Thymus (tissue), 14 donors: ENCODE results near the gene INTS1. TPM values are rescaled to one million over a fixed set of nuclear protein-coding genes. Genes with fewer than 3 reads are reported as not detected.

Source experiments
- DNase-seq, 9 donors: peaks; one replicate each; pipeline ENCODE4 v3.0.0-alpha.2; 2013; ENCODE audit warnings: low spot score in 9 of 9, low read depth in 6 of 9, missing footprints in 1 of 9
- H3K27ac ChIP-seq, 2 donors: one replicate each; pipeline ENCODE4 v1.5.1; 2013; ENCODE audit warnings: control low read depth in 1 of 2, low read depth in 1 of 2, low read length in 1 of 2, mild to moderate bottlenecking in 1 of 2, moderate library complexity in 1 of 2
- H3K27me3 ChIP-seq, 2 donors: one replicate each; pipeline ENCODE4 v1.5.1; 2013; ENCODE audit warnings: low read length in 1 of 2; ENCODE audit not compliant: control insufficient read depth in 2 of 2, insufficient read depth in 1 of 2
- H3K36me3 ChIP-seq, 2 donors: one replicate each; pipeline ENCODE4 v1.5.1; 2013; ENCODE audit warnings: low read length in 1 of 2, mild to moderate bottlenecking in 1 of 2, moderate library complexity in 1 of 2; ENCODE audit not compliant: control insufficient read depth in 2 of 2, insufficient read depth in 2 of 2
- H3K4me1 ChIP-seq, 2 donors: one replicate each; pipeline ENCODE4 v1.5.1; 2013; ENCODE audit warnings: low read length in 2 of 2; ENCODE audit not compliant: control insufficient read depth in 2 of 2, insufficient read depth in 2 of 2
- H3K4me3 ChIP-seq, 2 donors: one replicate each; pipeline ENCODE4 v1.5.1; 2013; ENCODE audit warnings: low read length in 2 of 2, control low read depth in 1 of 2, mild to moderate bottlenecking in 1 of 2
- H3K9me3 ChIP-seq, 2 donors: one replicate each; pipeline ENCODE4 v1.5.1; 2013; ENCODE audit warnings: low read length in 1 of 2, mild to moderate bottlenecking in 1 of 2; ENCODE audit not compliant: control insufficient read depth in 2 of 2, insufficient read depth in 1 of 2
- WGBS: extraction: QIAGEN DNeasy Blood & Tissue Kit; methylation state at CpG from one replicate; pipeline ENCODE4 v1.1.7; 2013; 5-methylcytosine and 5-hydroxymethylcytosine counted together
- long read RNA-seq, 10 donors: transcript quantifications; one replicate each; lab custom pipeline, GENCODE V29; 2026
- polyA plus RNA-seq: library from polyadenylated mRNA; stranded (reverse); fragments of 200-250 nt; gene quantifications from one replicate; pipeline ENCODE4 v1.2.3, GENCODE V29; 2013
- total RNA-seq: library from RNA; stranded (reverse); fragments of 120-200 nt; gene quantifications from one replicate; pipeline ENCODE4 v1.2.4, GENCODE V29; 2013
- donor health status: healthy.

The INTS1 gene
- 19.6 TPM for total RNA-seq
- polyA plus RNA-seq: 287 TPM
- long read RNA-seq, donor 1: 0 reads
- long read RNA-seq, donor 2: 0 reads
- long read RNA-seq, donor 3, partial matches to known transcripts: 24 of 24 reads
- long read RNA-seq, donor 3, other reads (novel, unspliced or antisense): 0 of 24 reads
- long read RNA-seq, donor 4, full-length matches to known transcripts: 1 of 1 reads
- long read RNA-seq, donor 4, partial matches to known transcripts: 0 of 1 reads
- long read RNA-seq, donor 4, other reads (novel, unspliced or antisense): 0 of 1 reads
- long read RNA-seq, donor 5: 0 reads
- long read RNA-seq, donor 6, partial matches to known transcripts: 5 of 5 reads
- long read RNA-seq, donor 6, other reads (novel, unspliced or antisense): 0 of 5 reads
- long read RNA-seq, donor 7: 0 reads
- long read RNA-seq, donor 8: 0 reads
- long read RNA-seq, donor 9: 0 reads
- long read RNA-seq, donor 10: 0 reads

GRCh38 chr7:1503816-1504775 is at the start of gene INTS1:
TSS of gene INTS1 (minus strand) at chr7:1504389. CDS start at chr7:1503960, 429 bp downstream.
- DNase-seq: peak in 7 of 9 donors; percentile 74 to 95 (median 88)
- peaks cover 3 to 36% of the 10 kb centered on the region in 2 donors for H3K9me3 ChIP-seq
- H3K36me3 ChIP-seq: peaks cover 41 to 45% of the 10 kb centered on the region in 2 donors
- 1% methylated on average over 118 of the region's 118 CpGs for WGBS
- peaks cover 29 to 51% of the 10 kb centered on the region in 2 donors for H3K4me1 ChIP-seq
- H3K4me3 ChIP-seq: peak within 1 kb of the TSS; percentile 52 to 99
- peak within 1 kb of the TSS; percentile 86 to 96 for H3K27ac ChIP-seq
- no peaks in the 10 kb centered on the region for H3K27me3 ChIP-seq

- Histone ChIP-seq H3K36me3 (no peaks in the 10 kb centered on the region), H3K9me3 (peaks cover 0 to 4% of the 10 kb centered on the region in 2 donors), H3K4me1 (peaks cover 13 to 29% of the 10 kb centered on the region in 2 donors), H3K27me3 (no peaks in the 10 kb centered on the region), H3K4me3 (no peak overlapping the region), H3K27ac (no peak overlapping the region)
- WGBS: 95% methylated on average over 28 of the region's 28 CpGs
- no peak for DNase-seq
Measured at GRCh38 chr7:1553512-1554210, 49.5 kb upstream of the INTS1 start.

GRCh38 chr7:1552200-1552599 is 48.0 kb upstream of the INTS1 start:
- Histone ChIP-seq H3K27ac (no peak overlapping the region), H3K4me3 (no peak overlapping the region), H3K4me1 (peaks cover 13 to 26% of the 10 kb centered on the region in 2 donors), H3K9me3 (peaks cover 0 to 4% of the 10 kb centered on the region in 2 donors), H3K36me3 (peaks cover 0 to 7% of the 10 kb centered on the region in 2 donors), H3K27me3 (no peaks in the 10 kb centered on the region)
- no peak for DNase-seq
- WGBS: 98% methylated on average over 7 of the region's 7 CpGs

- no peak for DNase-seq
- Histone ChIP-seq H3K9me3 (no peaks in the 10 kb centered on the region), H3K27me3 (no peaks in the 10 kb centered on the region), H3K4me1 (peaks cover 7 to 12% of the 10 kb centered on the region in 2 donors), H3K27ac (no peak overlapping the region), H3K4me3 (no peak overlapping the region), H3K36me3 (peaks cover 0 to 15% of the 10 kb centered on the region in 2 donors)
- 96% methylated on average over 17 of the region's 17 CpGs for WGBS
Measured at GRCh38 chr7:1550846-1551155, 46.6 kb upstream of the INTS1 start.

GRCh38 chr7:1550005-1550845 is 46.0 kb upstream of the INTS1 start:
- WGBS: 96% methylated on average over 42 of the region's 42 CpGs
- no peak for DNase-seq
- H3K4me1 ChIP-seq: peaks cover 2 to 7% of the 10 kb centered on the region in 2 donors
- no peaks in the 10 kb centered on the region for H3K9me3 ChIP-seq
- H3K4me3 ChIP-seq: no peak overlapping the region
- no peaks in the 10 kb centered on the region for H3K27me3 ChIP-seq
- no peak overlapping the region for H3K27ac ChIP-seq
- H3K36me3 ChIP-seq: peaks cover 4 to 21% of the 10 kb centered on the region in 2 donors

- no peaks in the 10 kb centered on the region for H3K27me3 ChIP-seq
- H3K4me1 ChIP-seq: peaks cover 0 to 2% of the 10 kb centered on the region in 2 donors
- peaks cover 10 to 28% of the 10 kb centered on the region in 2 donors for H3K36me3 ChIP-seq
- H3K9me3 ChIP-seq: no peaks in the 10 kb centered on the region
- H3K4me3 ChIP-seq: no peak overlapping the region
- DNase-seq: no peak
- H3K27ac ChIP-seq: no peak overlapping the region
- 96% methylated on average over 27 of the region's 27 CpGs for WGBS
Measured at GRCh38 chr7:1549357-1550004, 45.3 kb upstream of the INTS1 start.

- Histone ChIP-seq H3K27me3 (no peaks in the 10 kb centered on the region), H3K4me3 (no peak overlapping the region), H3K9me3 (no peaks in the 10 kb centered on the region), H3K27ac (no peak overlapping the region), H3K36me3 (peaks cover 16 to 34% of the 10 kb centered on the region in 2 donors), H3K4me1 (peaks cover 0 to 4% of the 10 kb centered on the region in 2 donors)
- DNase-seq: no peak
- WGBS: 95% methylated on average over 14 of the region's 14 CpGs
Measured at GRCh38 chr7:1548944-1549343, 44.8 kb upstream of the INTS1 start.

- Histone ChIP-seq H3K27me3 (no peaks in the 10 kb centered on the region), H3K4me1 (peaks cover 0 to 4% of the 10 kb centered on the region in 2 donors), H3K36me3 (peaks cover 19 to 39% of the 10 kb centered on the region in 2 donors), H3K27ac (no peak overlapping the region), H3K4me3 (no peak overlapping the region), H3K9me3 (no peaks in the 10 kb centered on the region)
- no peak for DNase-seq
- 84% methylated on average over 17 of the region's 17 CpGs for WGBS
Measured at GRCh38 chr7:1548438-1548831, 44.2 kb upstream of the INTS1 start.
